HCT116 (cell line): ENCODE measurements around the gene IL3RA.

Source experiments
- CEBPB ChIP-seq: IDR thresholded peaks from 2 replicates; pipeline ENCODE4 v1.6.1; 2012; ENCODE audit warnings: low read depth
- CTCF ChIP-seq, 3 experiments: fragments of 200-600 bp in 1 of 3; sonication (generic) in 1 of 3; IDR thresholded peaks in 2 of 3; conservative IDR thresholded peaks in 1 of 3; 2 replicates each; pipeline ENCODE4 v1.5.1; 2012 to 2017; ENCODE audit warnings: low read depth in 2 of 3, low read length in 2 of 3, antibody characterized with exemption in 1 of 3, borderline replicate concordance in 1 of 3, control low read depth in 1 of 3, mild to moderate bottlenecking in 1 of 3, mixed read lengths in 1 of 3, mixed run types in 1 of 3, moderate library complexity in 1 of 3; ENCODE audit not compliant: insufficient read depth in 1 of 3
- EZH2 ChIP-seq: fragments of 200-600 bp; sonication (generic); IDR thresholded peaks from 2 replicates; pipeline ENCODE4 v1.6.1; 2017; ENCODE audit warnings: antibody characterized with exemption, mixed run types
- EZH2phosphoT487 ChIP-seq: fragments of 200-600 bp; IDR thresholded peaks from 2 replicates; pipeline ENCODE4 v1.6.1; 2018; ENCODE audit warnings: antibody characterized with exemption, borderline replicate concordance
- MAX ChIP-seq: IDR thresholded peaks from 2 replicates; pipeline ENCODE4 v1.6.1; 2012
- POLR2A ChIP-seq: IDR thresholded peaks from 2 replicates; pipeline ENCODE4 v1.7.0; 2011; ENCODE audit warnings: borderline replicate concordance; ENCODE audit not compliant: insufficient read depth, insufficient read length; ENCODE audit errors: extremely low read depth
- POLR2AphosphoS5 ChIP-seq: IDR thresholded peaks from 2 replicates; pipeline ENCODE4 v1.6.1; 2011; ENCODE audit warnings: mild to moderate bottlenecking, low read depth, low read length, moderate library complexity
- SP1 ChIP-seq: IDR thresholded peaks from 2 replicates; pipeline ENCODE4 v1.6.1; 2012; ENCODE audit warnings: low read depth
- YY1 ChIP-seq: IDR thresholded peaks from 2 replicates; pipeline ENCODE4 v1.6.1; 2011; ENCODE audit warnings: low read length, low read depth, moderate library complexity, mild to moderate bottlenecking; ENCODE audit not compliant: insufficient replicate concordance; ENCODE audit errors: extremely low read depth
- TF ChIP-seq, protein P1 (sequence below): IDR thresholded peaks from 2 replicates; pipeline ENCODE4 v1.6.1; 2011; ENCODE audit warnings: mild to moderate bottlenecking, low read length, moderate library complexity; ENCODE audit not compliant: insufficient replicate concordance; ENCODE audit errors: extremely low read depth

DNA sequence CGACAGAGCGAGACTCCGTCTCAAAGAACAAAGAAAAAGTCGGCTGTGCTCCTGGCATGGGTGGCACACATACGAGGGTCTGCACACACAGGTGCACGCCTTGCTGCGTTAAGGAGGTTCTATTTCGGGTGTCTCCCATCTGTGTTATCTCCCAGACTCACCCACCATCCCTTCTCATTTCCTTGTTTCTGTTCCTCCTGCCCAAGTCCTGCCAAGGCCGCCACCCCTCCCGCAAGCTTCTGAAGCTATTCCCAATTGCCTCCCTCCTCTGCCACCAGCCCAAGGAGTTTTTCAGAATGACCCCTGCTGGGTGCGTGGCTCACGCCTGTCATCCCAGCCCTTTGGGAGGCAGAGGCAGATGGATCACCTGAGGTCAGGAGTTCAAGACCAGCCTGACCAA is 6.0 kb upstream of the IL3RA start:
- TF ChIP-seq CEBPB (no peak), EZH2 (no peak), POLR2AphosphoS5 (no peak), CTCF (IDR thresholded peaks at IDR 0.05 in 2 of 3, conservative IDR thresholded peaks at IDR 0.05 in 1 of 3; ENCODE audit: borderline replicate concordance in 1 of 3, insufficient read depth in 1 of 3, low read depth in 2 of 3, low read length in 2 of 3) (no peak), EZH2phosphoT487 (no peak), SP1 (no peak), YY1 (no peak), POLR2A (no peak), MAX (no peak)
- TF ChIP-seq, protein P1, sequence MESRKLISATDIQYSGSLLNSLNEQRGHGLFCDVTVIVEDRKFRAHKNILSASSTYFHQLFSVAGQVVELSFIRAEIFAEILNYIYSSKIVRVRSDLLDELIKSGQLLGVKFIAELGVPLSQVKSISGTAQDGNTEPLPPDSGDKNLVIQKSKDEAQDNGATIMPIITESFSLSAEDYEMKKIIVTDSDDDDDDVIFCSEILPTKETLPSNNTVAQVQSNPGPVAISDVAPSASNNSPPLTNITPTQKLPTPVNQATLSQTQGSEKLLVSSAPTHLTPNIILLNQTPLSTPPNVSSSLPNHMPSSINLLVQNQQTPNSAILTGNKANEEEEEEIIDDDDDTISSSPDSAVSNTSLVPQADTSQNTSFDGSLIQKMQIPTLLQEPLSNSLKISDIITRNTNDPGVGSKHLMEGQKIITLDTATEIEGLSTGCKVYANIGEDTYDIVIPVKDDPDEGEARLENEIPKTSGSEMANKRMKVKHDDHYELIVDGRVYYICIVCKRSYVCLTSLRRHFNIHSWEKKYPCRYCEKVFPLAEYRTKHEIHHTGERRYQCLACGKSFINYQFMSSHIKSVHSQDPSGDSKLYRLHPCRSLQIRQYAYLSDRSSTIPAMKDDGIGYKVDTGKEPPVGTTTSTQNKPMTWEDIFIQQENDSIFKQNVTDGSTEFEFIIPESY: no peak
